PC-9 (cell line): ENCODE data around the gene TSPAN8.

ENCODE experiments used
- EZH2 ChIP-seq: fragments of 200-600 bp; sonication (generic); IDR thresholded peaks from 2 replicates; pipeline ENCODE4 v1.8.0; 2017; ENCODE audit warnings: antibody characterized with exemption, low read depth
- TF ChIP-seq, protein P1 (sequence below): fragments of 200-600 bp; sonication (generic); conservative IDR thresholded peaks from 2 replicates; pipeline ENCODE4 v1.6.1; 2017; ENCODE audit warnings: mixed run types, antibody characterized with exemption, mild to moderate bottlenecking, moderate library complexity

DNA sequence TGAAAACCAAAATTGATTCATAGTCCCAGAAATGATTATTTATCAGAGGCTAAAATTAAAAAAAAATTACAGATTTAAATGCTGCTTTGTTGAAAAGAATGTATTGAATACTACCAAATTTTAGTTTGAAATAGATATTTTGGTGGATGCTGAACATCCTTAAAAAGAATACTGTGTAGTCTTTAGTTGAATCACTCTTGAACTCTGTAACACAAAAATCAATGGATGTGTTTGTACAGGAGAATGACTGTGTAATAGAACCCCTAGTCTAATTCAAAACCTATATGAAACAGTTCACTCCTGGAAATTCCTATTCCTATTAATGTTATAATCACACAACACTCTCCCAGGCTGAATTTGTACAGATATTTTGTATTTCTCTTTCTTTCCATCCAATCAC, 1.5 kb upstream of the TSPAN8 start:
- no peak for TF ChIP-seq EZH2
- TF ChIP-seq, protein P1, sequence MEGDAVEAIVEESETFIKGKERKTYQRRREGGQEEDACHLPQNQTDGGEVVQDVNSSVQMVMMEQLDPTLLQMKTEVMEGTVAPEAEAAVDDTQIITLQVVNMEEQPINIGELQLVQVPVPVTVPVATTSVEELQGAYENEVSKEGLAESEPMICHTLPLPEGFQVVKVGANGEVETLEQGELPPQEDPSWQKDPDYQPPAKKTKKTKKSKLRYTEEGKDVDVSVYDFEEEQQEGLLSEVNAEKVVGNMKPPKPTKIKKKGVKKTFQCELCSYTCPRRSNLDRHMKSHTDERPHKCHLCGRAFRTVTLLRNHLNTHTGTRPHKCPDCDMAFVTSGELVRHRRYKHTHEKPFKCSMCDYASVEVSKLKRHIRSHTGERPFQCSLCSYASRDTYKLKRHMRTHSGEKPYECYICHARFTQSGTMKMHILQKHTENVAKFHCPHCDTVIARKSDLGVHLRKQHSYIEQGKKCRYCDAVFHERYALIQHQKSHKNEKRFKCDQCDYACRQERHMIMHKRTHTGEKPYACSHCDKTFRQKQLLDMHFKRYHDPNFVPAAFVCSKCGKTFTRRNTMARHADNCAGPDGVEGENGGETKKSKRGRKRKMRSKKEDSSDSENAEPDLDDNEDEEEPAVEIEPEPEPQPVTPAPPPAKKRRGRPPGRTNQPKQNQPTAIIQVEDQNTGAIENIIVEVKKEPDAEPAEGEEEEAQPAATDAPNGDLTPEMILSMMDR, result no peak
